OCI-LY7 (cell line): Measurements from ENCODE around the gene ARHGAP31. TPM values are rescaled to one million over a fixed set of nuclear protein-coding genes. Genes with fewer than 3 reads are reported as not detected.

Source experiments
- BruUV-seq: library from RNA; stranded (reverse); fragments of 400-500 nt; replicated peaks from 2 replicates; lab custom pipeline; 2021; lab: Mats Ljungman, UMichigan
- CTCF ChIA-PET: fragments of 300-600 bp; sonication (Branson Sonifier 250); formaldehyde crosslinking; loops from one replicate; lab custom pipeline; 2022; ENCODE audit warnings: antibody characterized with exemption; ENCODE audit not compliant: unreplicated experiment; lab: Charles Lee
- POLR2A ChIA-PET: fragments of 300-600 bp; sonication (Branson Sonifier 250); formaldehyde crosslinking; loops from one replicate; lab custom pipeline; 2022; ENCODE audit warnings: antibody characterized with exemption; lab: Charles Lee
- DNase-seq: peaks from one replicate; pipeline ENCODE4 v3.0.0-alpha.2; 2015; ENCODE audit warnings: low spot score
- H2AFZ ChIP-seq: fragments of 200-600 bp; sonication (generic), shearing (Covaris generic); 2 replicates; pipeline ENCODE4 v1.6.1; 2014; ENCODE audit warnings: mild to moderate bottlenecking, antibody characterized with exemption, low read length, moderate library complexity
- H3K27ac ChIP-seq: fragments of 200-600 bp; sonication (generic); 2 replicates; pipeline ENCODE4 v1.5.1; 2014; ENCODE audit warnings: mixed run types, low read depth, mild to moderate bottlenecking, moderate library complexity, low read length, inconsistent platforms; ENCODE audit not compliant: poor library complexity, severe bottlenecking
- H3K36me3 ChIP-seq: fragments of 200-600 bp; sonication (generic); 2 replicates; pipeline ENCODE4 v1.6.1; 2014; ENCODE audit warnings: mild to moderate bottlenecking, antibody characterized with exemption, low read length, moderate library complexity, mixed read lengths; ENCODE audit not compliant: insufficient read depth
- H3K4me1 ChIP-seq: fragments of 200-600 bp; sonication (generic); 2 replicates; pipeline ENCODE4 v1.5.1; 2014; ENCODE audit warnings: mild to moderate bottlenecking, low read length; ENCODE audit not compliant: insufficient read depth, poor library complexity, severe bottlenecking
- H3K4me2 ChIP-seq: fragments of 200-600 bp; sonication (generic); 2 replicates; pipeline ENCODE4 v1.6.1; 2014; ENCODE audit warnings: mild to moderate bottlenecking, low read length
- H3K4me3 ChIP-seq: fragments of 200-600 bp; sonication (generic); 2 replicates; pipeline ENCODE4 v1.5.1; 2014; ENCODE audit warnings: mild to moderate bottlenecking, low read depth, low read length; ENCODE audit not compliant: poor library complexity, severe bottlenecking
- H3K79me2 ChIP-seq: fragments of 200-600 bp; sonication (generic); 2 replicates; pipeline ENCODE4 v1.6.1; 2016; ENCODE audit warnings: low read depth, mild to moderate bottlenecking, low read length, moderate library complexity, mixed read lengths; ENCODE audit not compliant: insufficient read depth
- H3K9me2 ChIP-seq: fragments of 200-600 bp; sonication (generic); 2 replicates; pipeline ENCODE4 v1.6.1; 2016; ENCODE audit warnings: mild to moderate bottlenecking, low read length, mixed read lengths; ENCODE audit not compliant: insufficient read depth
- H3K9me3 ChIP-seq: fragments of 200-600 bp; sonication (generic); 2 replicates; pipeline ENCODE4 v1.6.1; 2014; ENCODE audit warnings: mild to moderate bottlenecking, mixed run types, low read length, mixed read lengths
- H4K20me1 ChIP-seq: fragments of 200-600 bp; sonication (generic); 2 replicates; pipeline ENCODE4 v1.6.1; 2014; ENCODE audit warnings: mild to moderate bottlenecking, antibody characterized with exemption, low read length, moderate library complexity, mixed read lengths; ENCODE audit not compliant: insufficient read depth
- EZH2phosphoT487 ChIP-seq: fragments of 200-600 bp; sonication (generic); IDR thresholded peaks from 2 replicates; pipeline ENCODE4 v1.6.1; 2018; ENCODE audit warnings: low read depth, borderline replicate concordance, mild to moderate bottlenecking, mixed run types, antibody characterized with exemption, low read length, moderate library complexity, mixed read lengths
- intact Hi-C: fragments of 100-400 bp; cut with micrococcal nuclease; formaldehyde crosslinking; loops from one replicate; pipeline ENCODE4 v1.10.0; 2022; ENCODE audit not compliant: unreplicated experiment
- total RNA-seq, 2 experiments: library from RNA; depleted of rRNA in 1 of 2; stranded (reverse); fragments of >200 nt in 1 of 2; shearing (Covaris generic) in 1 of 2; gene quantifications; 2 replicates each; pipeline ENCODE4 v1.2.3, GENCODE V29; 2014 to 2022
- TF ChIP-seq, protein P1 (sequence below): fragments of 200-600 bp; sonication (generic); conservative IDR thresholded peaks from 2 replicates; pipeline ENCODE4 v1.5.1; 2014; ENCODE audit warnings: mild to moderate bottlenecking, antibody characterized with exemption, low read length, moderate library complexity, mixed read lengths

The ARHGAP31 gene
- total RNA-seq, 2 experiments from 2014 or later = 2.8 to 4.1 TPM

DNA sequence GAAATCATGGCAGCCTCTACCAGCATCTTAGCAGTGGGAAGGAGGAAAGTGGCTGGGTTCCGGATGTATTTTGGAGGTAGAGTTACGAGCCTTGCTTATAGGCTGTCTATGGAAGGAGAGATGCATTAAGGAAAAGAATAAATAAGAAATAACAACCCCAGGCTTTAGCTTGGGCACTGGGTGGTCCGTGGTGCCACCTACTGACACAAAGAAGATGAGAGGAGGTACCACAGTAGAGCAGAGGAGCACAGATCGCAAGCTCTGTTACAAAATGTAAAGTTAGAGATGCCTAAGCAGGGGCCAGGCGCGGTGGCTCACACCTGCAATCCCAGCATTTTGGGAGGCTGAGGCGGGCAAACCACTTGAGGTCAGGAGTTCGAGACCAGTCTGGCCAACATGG is 94.4 kb downstream of the ARHGAP31 start:
- TF ChIP-seq, protein P1, sequence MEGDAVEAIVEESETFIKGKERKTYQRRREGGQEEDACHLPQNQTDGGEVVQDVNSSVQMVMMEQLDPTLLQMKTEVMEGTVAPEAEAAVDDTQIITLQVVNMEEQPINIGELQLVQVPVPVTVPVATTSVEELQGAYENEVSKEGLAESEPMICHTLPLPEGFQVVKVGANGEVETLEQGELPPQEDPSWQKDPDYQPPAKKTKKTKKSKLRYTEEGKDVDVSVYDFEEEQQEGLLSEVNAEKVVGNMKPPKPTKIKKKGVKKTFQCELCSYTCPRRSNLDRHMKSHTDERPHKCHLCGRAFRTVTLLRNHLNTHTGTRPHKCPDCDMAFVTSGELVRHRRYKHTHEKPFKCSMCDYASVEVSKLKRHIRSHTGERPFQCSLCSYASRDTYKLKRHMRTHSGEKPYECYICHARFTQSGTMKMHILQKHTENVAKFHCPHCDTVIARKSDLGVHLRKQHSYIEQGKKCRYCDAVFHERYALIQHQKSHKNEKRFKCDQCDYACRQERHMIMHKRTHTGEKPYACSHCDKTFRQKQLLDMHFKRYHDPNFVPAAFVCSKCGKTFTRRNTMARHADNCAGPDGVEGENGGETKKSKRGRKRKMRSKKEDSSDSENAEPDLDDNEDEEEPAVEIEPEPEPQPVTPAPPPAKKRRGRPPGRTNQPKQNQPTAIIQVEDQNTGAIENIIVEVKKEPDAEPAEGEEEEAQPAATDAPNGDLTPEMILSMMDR = peak; percentile 38; the same call in 1 of the 2 replicates
- TF ChIP-seq EZH2phosphoT487 = no peak

GRCh38 chr3:119395923-119396358 is 101.8 kb downstream of the ARHGAP31 start:
- ChIA-PET CTCF (no interaction called here), POLR2A (interaction anchor here (4.1 kb wide), 1 partner anchor 101 kb away, joined by 11 read pairs; no protein-coding TSS in a partner anchor)
- Histone ChIP-seq H3K4me2 (no peak overlapping the region), H3K4me1 (peaks cover 20% of the 10 kb centered on the region), H2AFZ (no peak overlapping the region), H4K20me1 (no peaks in the 10 kb centered on the region), H3K36me3 (no peaks in the 10 kb centered on the region), H3K79me2 (no peaks in the 10 kb centered on the region), H3K27ac (no peak overlapping the region), H3K9me2 (no peaks in the 10 kb centered on the region), H3K4me3 (no peak overlapping the region), H3K9me3 (no peaks in the 10 kb centered on the region)
- DNase-seq = no peak
- intact Hi-C loops = no loop called here
- TF ChIP-seq, protein P1 = no peak
- no peak for TF ChIP-seq EZH2phosphoT487
- BruUV-seq = no TSS peak

More for the DNA sequence above, 94.4 kb downstream of the ARHGAP31 start:
- Histone ChIP-seq H4K20me1 (no peaks in the 10 kb centered on the region), H3K4me3 (no peak overlapping the region), H3K79me2 (no peaks in the 10 kb centered on the region), H3K9me2 (no peaks in the 10 kb centered on the region), H3K27ac (no peak overlapping the region), H2AFZ (no peak overlapping the region), H3K36me3 (no peaks in the 10 kb centered on the region), H3K4me2 (no peak overlapping the region), H3K4me1 (no peaks in the 10 kb centered on the region), H3K9me3 (no peaks in the 10 kb centered on the region)
- intact Hi-C loops = loop anchor here (10.0 kb wide), 1 partner anchor 166 kb away; the partner anchor contains the start of gene CD80
- ChIA-PET POLR2A (interaction anchor here (1.0 to 1.2 kb wide), 2 partner anchors 10 to 11 kb away, joined by 3 to 6 read pairs; no protein-coding TSS in a partner anchor), CTCF (no interaction called here)
- DNase-seq = no peak
- BruUV-seq = no TSS peak

DNA sequence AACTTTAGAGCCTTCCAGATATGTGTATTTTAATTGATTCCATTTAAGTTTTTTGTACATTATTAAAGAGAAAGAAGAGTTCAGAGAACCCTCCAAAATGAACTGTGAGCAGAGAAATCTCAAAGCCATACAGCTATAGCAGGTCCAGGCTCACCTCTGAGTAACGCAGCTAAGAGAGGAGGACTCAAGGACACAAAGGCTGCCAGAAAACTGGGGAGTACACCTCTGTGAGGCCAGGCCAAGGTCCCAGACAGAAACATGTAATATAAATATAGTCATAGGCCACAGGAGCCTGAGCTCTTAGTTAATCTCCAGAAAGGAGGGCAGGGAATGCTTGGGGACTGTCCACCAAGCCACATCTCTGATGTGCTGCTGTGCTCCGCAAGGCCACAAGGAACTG is 102.7 kb downstream of the ARHGAP31 start:
- H3K9me3 ChIP-seq = peaks cover 1% of the 10 kb centered on the region; the same call in 1 of the 2 replicates
- intact Hi-C loops = no loop called here
- no peaks in the 10 kb centered on the region for H4K20me1 ChIP-seq
- no peak overlapping the region for H3K4me2 ChIP-seq
- TF ChIP-seq EZH2phosphoT487 = no peak
- TF ChIP-seq, protein P1 = no peak
- no peak for DNase-seq
- H3K9me2 ChIP-seq = no peaks in the 10 kb centered on the region
- H3K36me3 ChIP-seq = peaks cover 2% of the 10 kb centered on the region; the same call in 1 of the 2 replicates
- no peak overlapping the region for H2AFZ ChIP-seq
- BruUV-seq = no TSS peak
- CTCF ChIA-PET = interaction anchor here (1.0 kb wide), 1 partner anchor 11 kb away, joined by 3 read pairs; no protein-coding TSS in a partner anchor
- H3K4me1 ChIP-seq = peaks cover 30% of the 10 kb centered on the region
- no peaks in the 10 kb centered on the region for H3K79me2 ChIP-seq
- POLR2A ChIA-PET = interaction anchor here (1.1 to 4.1 kb wide), 6 partner anchors 24 to 103 kb away, joined by 3 to 11 read pairs (median 3); partner anchors contain the start of genes ARHGAP31 and TMEM39A
- H3K27ac ChIP-seq = no peak overlapping the region
- H3K4me3 ChIP-seq = no peak overlapping the region
